MCF 10A (cell line): ENCODE data around the gene RMND5B. TPM values are rescaled to one million over a fixed set of nuclear protein-coding genes. Genes with fewer than 3 reads are reported as not detected.

ENCODE experiments used
- BruUV-seq: library from RNA; stranded (reverse); fragments of 400-500 nt; replicated peaks from 2 replicates; lab custom pipeline; 2021; lab: Mats Ljungman, UMichigan
- CTCF ChIA-PET: fragments of 300-600 bp; sonication (Branson Sonifier 250); formaldehyde crosslinking; extraction: SDS; loops from one replicate; lab custom pipeline; 2021; ENCODE audit warnings: antibody characterized with exemption, inconsistent platforms; lab: Yijun Ruan, JAX
- POLR2A ChIA-PET: fragments of 300-600, 350-650 bp; sonication (Branson Sonifier 250); formaldehyde crosslinking; extraction: SDS; loops from one replicate; lab custom pipeline; 2020; ENCODE audit warnings: antibody characterized with exemption, inconsistent platforms; lab: Yijun Ruan, JAX
- DNase-seq: peaks from one replicate; pipeline ENCODE4 v3.0.0-alpha.2; 2018; ENCODE audit not compliant: unreplicated experiment
- H3K27ac Mint-ChIP-seq: one replicate; pipeline ENCODE4 v1.8.0; 2022; ENCODE audit warnings: mild to moderate bottlenecking, low read depth, mixed read lengths; ENCODE audit not compliant: unreplicated experiment
- H3K27me3 Mint-ChIP-seq: one replicate; pipeline ENCODE4 v1.8.0; 2022; ENCODE audit warnings: mixed read lengths; ENCODE audit not compliant: insufficient read depth, unreplicated experiment
- H3K36me3 Mint-ChIP-seq: one replicate; pipeline ENCODE4 v1.8.0; 2022; ENCODE audit warnings: mild to moderate bottlenecking, moderate library complexity, mixed read lengths; ENCODE audit not compliant: insufficient read depth, unreplicated experiment
- H3K4me1 Mint-ChIP-seq: one replicate; pipeline ENCODE4 v1.8.0; 2022; ENCODE audit warnings: mixed read lengths; ENCODE audit not compliant: insufficient read depth, unreplicated experiment
- H3K4me3 Mint-ChIP-seq: one replicate; pipeline ENCODE4 v1.8.0; 2022; ENCODE audit warnings: mild to moderate bottlenecking, moderate library complexity, mixed read lengths; ENCODE audit not compliant: unreplicated experiment
- H3K9me3 Mint-ChIP-seq: one replicate; pipeline ENCODE4 v1.8.0; 2022; ENCODE audit warnings: mixed read lengths; ENCODE audit not compliant: unreplicated experiment
- intact Hi-C: fragments of 100-400 bp; cut with micrococcal nuclease; formaldehyde crosslinking; loops from 2 replicates; pipeline ENCODE4 v1.14.1; 2022
- total RNA-seq: library from RNA; stranded (reverse); gene quantifications from 2 replicates; pipeline ENCODE4 v1.2.3, GENCODE V29; 2022
- TF ChIP-seq, protein P1 (sequence below): fragments of 200-600 bp; IDR thresholded peaks from one replicate; pipeline ENCODE4 v1.8.0; 2022; ENCODE audit warnings: antibody characterized with exemption, mild to moderate bottlenecking; ENCODE audit not compliant: unreplicated experiment

Gene RMND5B
- total RNA-seq, 1 experiment from 2014 or later: 53.0 TPM

DNA sequence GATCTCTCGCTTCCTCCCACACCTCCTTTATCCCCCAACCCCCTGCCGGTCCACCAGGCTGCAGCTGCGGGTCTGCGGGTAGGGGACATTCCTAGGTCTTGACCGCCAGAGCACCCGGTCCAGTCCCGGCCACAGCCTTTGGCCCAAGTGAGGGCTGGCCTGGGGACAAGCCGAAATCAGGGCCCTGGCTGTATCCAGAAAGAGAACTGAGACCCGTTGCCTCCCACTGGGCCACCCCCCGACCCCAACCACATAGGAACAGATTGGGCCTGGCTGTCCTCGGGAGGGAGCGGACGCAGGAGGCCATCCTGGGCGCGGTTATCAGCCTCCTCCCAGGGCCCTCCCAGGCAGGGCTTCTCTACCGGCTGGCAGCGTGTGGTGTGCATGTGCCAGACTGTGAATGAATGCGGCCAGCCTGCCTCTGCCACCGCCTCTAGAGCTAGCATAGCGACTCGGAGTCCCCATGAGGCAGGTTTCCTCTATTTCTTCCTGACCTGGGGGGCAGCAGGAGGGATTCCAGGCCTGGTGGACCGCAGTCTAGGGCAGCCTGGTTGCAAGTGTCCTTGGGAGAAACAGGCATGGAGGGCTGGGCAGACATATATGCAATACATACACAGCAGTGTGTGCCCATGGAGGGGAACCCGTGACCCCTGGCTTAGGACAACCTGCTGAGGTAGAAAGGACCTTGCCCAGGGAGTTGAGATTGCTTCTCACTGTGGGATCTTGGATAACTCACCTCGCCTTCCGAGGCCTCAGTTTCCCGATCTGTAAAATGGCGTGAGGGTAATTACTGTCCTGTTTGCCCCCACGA, 16.3 kb upstream of the RMND5B start:
- no peaks in the 10 kb centered on the region for H3K9me3 Mint-ChIP-seq
- peaks cover 7% of the 10 kb centered on the region for H3K36me3 Mint-ChIP-seq
- H3K27ac Mint-ChIP-seq: peak overlapping the region; percentile 29
- peaks cover 24% of the 10 kb centered on the region for H3K27me3 Mint-ChIP-seq
- CTCF ChIA-PET: interaction anchor here (1.5 kb wide), 1 partner anchor 21 kb away, joined by 3 read pairs; no protein-coding TSS in a partner anchor
- intact Hi-C loops: no loop called here
- no TSS peak for BruUV-seq
- DNase-seq: no peak
- POLR2A ChIA-PET: interaction anchor here (0.6 to 1.2 kb wide), 3 partner anchors 15 to 574 kb away, joined by 3 to 4 read pairs (median 4); no protein-coding TSS in a partner anchor
- H3K4me1 Mint-ChIP-seq: peaks cover 11% of the 10 kb centered on the region
- peak overlapping the region; percentile 74 for H3K4me3 Mint-ChIP-seq
- TF ChIP-seq, protein P1, sequence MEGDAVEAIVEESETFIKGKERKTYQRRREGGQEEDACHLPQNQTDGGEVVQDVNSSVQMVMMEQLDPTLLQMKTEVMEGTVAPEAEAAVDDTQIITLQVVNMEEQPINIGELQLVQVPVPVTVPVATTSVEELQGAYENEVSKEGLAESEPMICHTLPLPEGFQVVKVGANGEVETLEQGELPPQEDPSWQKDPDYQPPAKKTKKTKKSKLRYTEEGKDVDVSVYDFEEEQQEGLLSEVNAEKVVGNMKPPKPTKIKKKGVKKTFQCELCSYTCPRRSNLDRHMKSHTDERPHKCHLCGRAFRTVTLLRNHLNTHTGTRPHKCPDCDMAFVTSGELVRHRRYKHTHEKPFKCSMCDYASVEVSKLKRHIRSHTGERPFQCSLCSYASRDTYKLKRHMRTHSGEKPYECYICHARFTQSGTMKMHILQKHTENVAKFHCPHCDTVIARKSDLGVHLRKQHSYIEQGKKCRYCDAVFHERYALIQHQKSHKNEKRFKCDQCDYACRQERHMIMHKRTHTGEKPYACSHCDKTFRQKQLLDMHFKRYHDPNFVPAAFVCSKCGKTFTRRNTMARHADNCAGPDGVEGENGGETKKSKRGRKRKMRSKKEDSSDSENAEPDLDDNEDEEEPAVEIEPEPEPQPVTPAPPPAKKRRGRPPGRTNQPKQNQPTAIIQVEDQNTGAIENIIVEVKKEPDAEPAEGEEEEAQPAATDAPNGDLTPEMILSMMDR: no peak

GRCh38 chr5:178115136-178115813, 15.5 kb upstream of the RMND5B start:
- ChIA-PET POLR2A (interaction anchor here (0.7 to 1.2 kb wide), 2 partner anchors 14 kb away, joined by 3 to 4 read pairs; no protein-coding TSS in a partner anchor), CTCF (interaction anchor here (1.3 kb wide), 1 partner anchor 39 kb away, joined by 4 read pairs; no protein-coding TSS in a partner anchor)
- Mint-ChIP-seq H3K27ac (no peak overlapping the region), H3K4me1 (peaks cover 11% of the 10 kb centered on the region), H3K9me3 (no peaks in the 10 kb centered on the region), H3K4me3 (no peak overlapping the region), H3K27me3 (peaks cover 24% of the 10 kb centered on the region), H3K36me3 (peaks cover 7% of the 10 kb centered on the region)
- DNase-seq: no peak
- TF ChIP-seq, protein P1: no peak
- intact Hi-C loops: no loop called here
- BruUV-seq: no TSS peak

DNA sequence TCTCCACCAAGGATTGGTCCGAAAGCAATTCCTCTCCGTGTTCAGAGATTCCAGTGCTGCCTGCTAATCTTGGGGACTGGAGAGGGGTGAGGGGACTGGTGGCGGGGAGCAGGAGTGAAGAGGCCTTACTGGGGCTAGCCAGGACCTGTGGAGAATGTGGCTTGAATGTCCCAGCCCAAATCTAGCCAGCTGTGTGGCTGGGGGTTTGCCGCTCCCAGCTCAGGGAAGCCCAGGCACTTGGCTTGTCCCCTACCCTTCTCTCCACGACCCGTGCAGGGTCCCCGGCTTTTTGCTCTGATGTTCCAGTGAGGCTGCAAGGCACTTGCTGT, 15.0 kb upstream of the RMND5B start:
- Mint-ChIP-seq H3K27ac (no peak overlapping the region), H3K4me3 (no peak overlapping the region), H3K27me3 (peaks cover 24% of the 10 kb centered on the region), H3K4me1 (peaks cover 11% of the 10 kb centered on the region), H3K36me3 (peaks cover 7% of the 10 kb centered on the region), H3K9me3 (no peaks in the 10 kb centered on the region)
- ChIA-PET CTCF (interaction anchor here (1.3 kb wide), 1 partner anchor 40 kb away, joined by 4 read pairs; no protein-coding TSS in a partner anchor), POLR2A (interaction anchor here (0.7 kb wide), 1 partner anchor 14 kb away, joined by 3 read pairs; no protein-coding TSS in a partner anchor)
- BruUV-seq: no TSS peak
- intact Hi-C loops: no loop called here
- TF ChIP-seq, protein P1: no peak
- DNase-seq: no peak
